DND-41 (cell line): ENCODE measurements around the gene COBL.

Source experiments
- ATAC-seq: fragments of 200-7000 bp; cut with Tn5 transposase; 3 replicates; pipeline ENCODE4 v1.9.1; 2021; ENCODE audit warnings: low read depth; ENCODE audit not compliant: insufficient read depth
- DNase-seq: peaks from one replicate; pipeline ENCODE4 v3.0.0-alpha.2; 2020
- H2AFZ ChIP-seq: 2 replicates; pipeline ENCODE4 v1.6.0; 2012; ENCODE audit warnings: low read depth, low read length
- H3K27ac ChIP-seq: 2 replicates; pipeline ENCODE4 v1.5.1; 2012; ENCODE audit warnings: low read length, inconsistent platforms
- H3K27me3 ChIP-seq: fragments of 200-600 bp; sonication (generic); 2 replicates; pipeline ENCODE4 v1.6.0; 2012; ENCODE audit warnings: low read length, mild to moderate bottlenecking, inconsistent platforms; ENCODE audit not compliant: insufficient read depth, poor library complexity
- H3K36me3 ChIP-seq: 2 replicates; pipeline ENCODE4 v1.5.1; 2012; ENCODE audit warnings: low read length, inconsistent platforms; ENCODE audit not compliant: insufficient read depth
- H3K4me1 ChIP-seq: 2 replicates; pipeline ENCODE4 v1.5.1; 2012; ENCODE audit warnings: mild to moderate bottlenecking, low read length; ENCODE audit not compliant: insufficient read depth
- H3K4me2 ChIP-seq: 2 replicates; pipeline ENCODE4 v1.6.0; 2012; ENCODE audit warnings: mild to moderate bottlenecking, moderate library complexity, low read length, inconsistent platforms; ENCODE audit not compliant: insufficient read depth
- H3K4me3 ChIP-seq, 2 experiments: fragments of 200-600 bp in 1 of 2; shearing (Covaris generic) in 1 of 2; 2 replicates each; pipeline ENCODE4 v1.5.1; 2012 to 2016; ENCODE audit warnings: inconsistent platforms in 2 of 2, low read length in 2 of 2, mild to moderate bottlenecking in 2 of 2, low read depth in 1 of 2, moderate library complexity in 1 of 2
- H3K79me2 ChIP-seq: 2 replicates; pipeline ENCODE4 v1.6.0; 2012; ENCODE audit warnings: low read length, inconsistent platforms; ENCODE audit not compliant: insufficient read depth
- H3K9ac ChIP-seq: 2 replicates; pipeline ENCODE4 v1.6.0; 2012; ENCODE audit warnings: low read depth, mild to moderate bottlenecking, inconsistent platforms, low read length, moderate library complexity
- H3K9me3 ChIP-seq: 2 replicates; pipeline ENCODE4 v1.5.1; 2012; ENCODE audit warnings: low read length, moderate library complexity, mild to moderate bottlenecking, inconsistent platforms; ENCODE audit not compliant: insufficient read depth, severe bottlenecking
- H4K20me1 ChIP-seq: 2 replicates; pipeline ENCODE4 v1.6.0; 2012; ENCODE audit warnings: low read length; ENCODE audit not compliant: insufficient read depth
- CTCF ChIP-seq: IDR thresholded peaks from 2 replicates; pipeline ENCODE4 v1.5.1; 2012; ENCODE audit warnings: borderline replicate concordance, low read length, moderate library complexity, mild to moderate bottlenecking; ENCODE audit not compliant: poor library complexity, severe bottlenecking; ENCODE audit errors: extremely low read depth
- EZH2 ChIP-seq: IDR thresholded peaks from 3 replicates; pipeline ENCODE4 v1.6.1; 2012; ENCODE audit warnings: borderline replicate concordance, low read depth, mild to moderate bottlenecking, moderate library complexity, low read length, inconsistent platforms; ENCODE audit not compliant: severe bottlenecking

COBL gene

GRCh38 chr7:51318001-51318400, 1.4 kb upstream of the COBL start:
- H3K27ac ChIP-seq: no peak overlapping the region

GRCh38 chr7:51317582-51317910, 937 bp upstream of the COBL start:
- no peaks in the 10 kb centered on the region for H3K4me1 ChIP-seq
- no peaks in the 10 kb centered on the region for H3K36me3 ChIP-seq
- no peak for TF ChIP-seq CTCF
- no peak for ATAC-seq
- H4K20me1 ChIP-seq: no peaks in the 10 kb centered on the region
- no peak overlapping the region for H2AFZ ChIP-seq
- H3K79me2 ChIP-seq: no peaks in the 10 kb centered on the region
- no peak overlapping the region for H3K27ac ChIP-seq
- H3K9ac ChIP-seq: no peak overlapping the region
- no peak overlapping the region for H3K4me3 ChIP-seq
- H3K27me3 ChIP-seq: no peaks in the 10 kb centered on the region
- no peaks in the 10 kb centered on the region for H3K9me3 ChIP-seq
- no peak overlapping the region for H3K4me2 ChIP-seq
- no peak for DNase-seq

More at GRCh38 chr7:51318001-51318400, 1.4 kb upstream of the COBL start:
- Histone ChIP-seq H3K9me3 (no peaks in the 10 kb centered on the region), H3K4me3 (no peak overlapping the region), H3K79me2 (no peaks in the 10 kb centered on the region), H3K36me3 (no peaks in the 10 kb centered on the region), H3K9ac (no peak overlapping the region), H2AFZ (no peak overlapping the region), H4K20me1 (no peaks in the 10 kb centered on the region), H3K4me1 (no peaks in the 10 kb centered on the region), H3K27me3 (no peaks in the 10 kb centered on the region), H3K4me2 (no peak overlapping the region)
- DNase-seq (no peak), ATAC-seq (no peak)
- TF ChIP-seq CTCF: no peak
- TF ChIP-seq EZH2: no peak

GRCh38 chr7:51316262-51316665, 345 bp downstream of the COBL start:
- Histone ChIP-seq H3K9ac (no peak overlapping the region), H3K27ac (no peak overlapping the region), H3K9me3 (no peaks in the 10 kb centered on the region), H3K79me2 (no peaks in the 10 kb centered on the region), H3K4me1 (no peaks in the 10 kb centered on the region), H2AFZ (no peak overlapping the region), H3K4me3 (no peak overlapping the region), H4K20me1 (no peaks in the 10 kb centered on the region), H3K27me3 (no peaks in the 10 kb centered on the region), H3K4me2 (no peak overlapping the region), H3K36me3 (no peaks in the 10 kb centered on the region)
- ATAC-seq (no peak), DNase-seq (no peak)
- no peak for TF ChIP-seq EZH2
- no peak for TF ChIP-seq CTCF
